WI38 (cell line): ENCODE measurements around the gene EHD4.

ENCODE experiments used
- H3K4me3 ChIP-seq: 2 replicates; pipeline ENCODE4 v1.5.1; 2011; ENCODE audit warnings: low read depth, mild to moderate bottlenecking, control low read depth, low read length
- TF ChIP-seq, protein P1 (sequence below): IDR thresholded peaks from 2 replicates; pipeline ENCODE4 v1.5.1; 2012; ENCODE audit warnings: low read depth, mild to moderate bottlenecking, control low read depth, low read length

Gene EHD4

GRCh38 chr15:41878355-41878699, 94.0 kb downstream of the EHD4 start:
- H3K4me3 ChIP-seq = no peak overlapping the region
- TF ChIP-seq, protein P1, sequence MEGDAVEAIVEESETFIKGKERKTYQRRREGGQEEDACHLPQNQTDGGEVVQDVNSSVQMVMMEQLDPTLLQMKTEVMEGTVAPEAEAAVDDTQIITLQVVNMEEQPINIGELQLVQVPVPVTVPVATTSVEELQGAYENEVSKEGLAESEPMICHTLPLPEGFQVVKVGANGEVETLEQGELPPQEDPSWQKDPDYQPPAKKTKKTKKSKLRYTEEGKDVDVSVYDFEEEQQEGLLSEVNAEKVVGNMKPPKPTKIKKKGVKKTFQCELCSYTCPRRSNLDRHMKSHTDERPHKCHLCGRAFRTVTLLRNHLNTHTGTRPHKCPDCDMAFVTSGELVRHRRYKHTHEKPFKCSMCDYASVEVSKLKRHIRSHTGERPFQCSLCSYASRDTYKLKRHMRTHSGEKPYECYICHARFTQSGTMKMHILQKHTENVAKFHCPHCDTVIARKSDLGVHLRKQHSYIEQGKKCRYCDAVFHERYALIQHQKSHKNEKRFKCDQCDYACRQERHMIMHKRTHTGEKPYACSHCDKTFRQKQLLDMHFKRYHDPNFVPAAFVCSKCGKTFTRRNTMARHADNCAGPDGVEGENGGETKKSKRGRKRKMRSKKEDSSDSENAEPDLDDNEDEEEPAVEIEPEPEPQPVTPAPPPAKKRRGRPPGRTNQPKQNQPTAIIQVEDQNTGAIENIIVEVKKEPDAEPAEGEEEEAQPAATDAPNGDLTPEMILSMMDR = no peak

DNA sequence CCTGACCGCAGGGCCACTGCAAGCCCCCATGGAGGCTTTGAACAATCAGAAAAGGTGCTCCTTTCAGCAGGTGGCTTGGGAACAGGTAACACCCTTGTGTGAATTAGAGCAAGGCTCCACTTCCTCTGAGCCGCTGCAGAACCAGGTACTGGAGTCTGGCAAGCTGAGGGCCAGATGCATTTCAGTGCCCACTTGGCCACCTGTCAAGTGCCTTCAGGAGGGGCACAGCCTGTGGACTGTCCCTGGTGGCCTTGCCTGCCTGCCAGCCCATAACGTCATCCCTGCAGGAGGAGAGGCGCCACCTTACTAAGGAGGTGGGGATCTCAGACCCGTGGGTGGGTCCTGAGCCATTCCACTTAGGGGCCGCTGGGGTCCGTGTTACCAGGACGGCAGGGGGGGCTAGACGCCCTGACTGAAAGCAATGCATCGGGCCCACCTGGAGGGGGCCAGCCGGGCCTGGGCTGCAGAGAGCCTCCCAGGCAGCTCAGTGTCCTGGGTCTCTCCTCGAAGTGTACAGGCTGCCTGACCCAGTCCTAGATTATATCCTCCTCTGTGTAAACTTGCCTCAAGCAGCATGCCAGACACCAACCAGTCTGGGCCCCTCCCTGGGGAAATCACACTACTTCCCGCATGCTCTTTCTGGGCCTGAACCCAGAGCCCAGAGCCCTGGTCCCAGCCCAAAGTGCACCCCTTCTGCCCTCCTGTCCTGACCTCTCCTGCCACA, 94.6 kb downstream of the EHD4 start:
- TF ChIP-seq, protein P1 = no peak
- no peak overlapping the region for H3K4me3 ChIP-seq

DNA sequence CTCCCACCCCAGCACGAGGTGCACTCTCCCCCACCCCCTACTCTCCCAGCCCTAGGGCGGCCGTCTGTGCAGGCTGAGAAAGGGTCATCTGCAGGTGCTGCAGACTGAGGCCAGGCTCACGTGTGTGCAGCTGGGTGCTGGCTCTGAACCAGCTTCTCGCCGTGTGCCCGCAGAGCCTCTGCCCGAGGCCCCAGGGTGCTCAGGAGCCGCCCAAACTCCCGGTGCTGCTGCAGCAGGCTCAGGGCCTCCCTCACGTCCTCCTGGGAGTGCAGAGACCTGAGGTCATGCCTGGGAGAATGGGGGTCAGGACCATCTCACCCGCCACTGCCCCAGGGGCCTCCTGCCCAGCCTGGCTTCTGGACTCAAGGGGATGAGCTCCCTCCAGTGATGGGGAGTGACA, 95.7 kb downstream of the EHD4 start:
- no peak overlapping the region for H3K4me3 ChIP-seq
- TF ChIP-seq, protein P1 = no peak

DNA sequence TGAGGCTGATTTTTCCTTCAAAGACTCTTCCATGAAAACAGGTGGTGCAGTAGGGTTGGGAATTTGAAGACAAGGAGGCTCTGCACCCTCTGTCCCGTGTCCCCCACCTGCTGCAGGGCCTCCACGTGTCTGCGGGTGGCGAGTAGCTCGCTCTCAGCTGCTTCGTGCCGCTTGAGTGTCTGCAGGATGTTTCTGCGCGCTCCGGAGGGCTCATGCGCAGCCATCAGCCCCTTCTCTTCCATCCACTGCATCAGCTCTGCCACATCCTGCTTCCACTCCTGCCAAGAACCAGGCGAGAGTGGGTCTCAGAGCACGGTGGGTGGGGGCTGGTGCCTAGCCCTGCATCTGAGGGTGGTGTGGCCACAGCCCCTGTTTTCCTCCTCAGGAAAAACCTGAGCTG, 96.3 kb downstream of the EHD4 start:
- no peak overlapping the region for H3K4me3 ChIP-seq
- TF ChIP-seq, protein P1 = no peak

GRCh38 chr15:41874736-41875135, 97.6 kb downstream of the EHD4 start:
- TF ChIP-seq, protein P1 = no peak

DNA sequence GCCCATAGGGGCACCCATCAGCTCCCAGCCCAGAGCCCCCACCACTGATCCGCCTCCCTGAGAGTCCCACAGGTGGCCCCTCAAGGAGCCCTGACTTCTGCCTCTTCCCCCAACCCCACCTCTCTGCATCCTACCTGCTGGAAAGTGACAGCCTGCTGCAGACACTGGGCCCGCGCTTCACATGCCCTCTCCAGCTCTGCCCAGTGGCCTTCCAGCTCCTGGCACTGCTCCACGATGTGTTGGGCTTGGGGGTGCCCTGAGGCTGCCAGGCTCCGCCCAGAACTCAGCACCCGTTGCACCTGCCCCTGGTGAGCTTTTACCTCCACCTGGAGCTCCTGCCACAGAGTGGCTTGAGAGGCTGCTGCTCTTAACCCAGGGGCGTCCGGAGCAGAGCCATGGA, 98.6 kb downstream of the EHD4 start:
- no peak overlapping the region for H3K4me3 ChIP-seq
- TF ChIP-seq, protein P1 = no peak

More at GRCh38 chr15:41874736-41875135, 97.6 kb downstream of the EHD4 start:
- H3K4me3 ChIP-seq = no peak overlapping the region

- H3K4me3 ChIP-seq = no peak overlapping the region
- TF ChIP-seq, protein P1 = no peak
These were observed 100.1 kb downstream of the EHD4 start for GRCh38 chr15:41872166-41872747.
